ENCODE measurements around the gene SEMA6B.

The SEMA6B gene

DNA sequence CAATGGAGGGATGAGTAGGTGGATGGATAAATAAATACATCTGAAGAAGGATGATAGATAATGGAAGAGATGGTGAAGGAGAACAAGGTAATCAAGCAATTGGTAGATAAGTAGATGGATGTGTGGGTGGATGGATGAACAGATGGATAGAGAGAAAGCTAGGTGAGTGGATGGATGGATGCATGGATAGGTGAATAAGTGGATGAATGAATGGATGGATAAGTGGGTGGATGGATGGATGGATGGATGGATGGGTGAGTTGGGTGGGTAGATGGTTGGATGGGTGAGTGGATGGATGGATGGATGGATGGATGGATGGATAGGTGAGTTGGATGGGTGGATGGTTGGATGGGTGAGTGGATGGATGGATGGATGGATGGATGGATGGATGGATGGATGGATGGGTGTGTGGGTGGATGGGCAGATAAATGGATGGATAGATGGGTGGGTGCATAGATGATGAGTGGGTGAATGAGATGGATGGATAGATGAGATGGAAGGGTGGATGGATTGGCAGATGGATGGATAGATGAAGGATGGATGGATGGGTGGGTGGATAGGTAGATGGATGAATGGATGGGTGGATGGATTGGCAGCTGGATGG lies 6.3 kb downstream of the SEMA6B start:
- Histone ChIP-seq H4K8ac (ENCODE audit: low read depth, low read length) (no peak overlapping the region), H3K36me3 (ENCODE audit: control insufficient read depth in 1 of 2, insufficient read depth in 2 of 2, low read length in 2 of 2) (no peaks in the 10 kb centered on the region), H3K18ac (ENCODE audit: low read length) (no peak overlapping the region), H4K91ac (ENCODE audit: low read depth, low read length) (no peak overlapping the region), H3K9ac (ENCODE audit: low read length) (no peak overlapping the region), H3K14ac (ENCODE audit: low read length) (no peak overlapping the region), H4K12ac (ENCODE audit: low read depth, low read length) (no peak overlapping the region), H3K79me1 (ENCODE audit: low read length) (no peaks in the 10 kb centered on the region), H3K4ac (ENCODE audit: low read depth, low read length) (no peak overlapping the region), H2AFZ (ENCODE audit: insufficient read depth, low read length, poor library complexity) (no peak overlapping the region), H3K4me2 (ENCODE audit: low read length) (no peak overlapping the region), H3K79me2 (ENCODE audit: control insufficient read depth, insufficient read depth, low read length, poor library complexity) (no peaks in the 10 kb centered on the region), H2AK5ac (ENCODE audit: low read length) (no peak overlapping the region), H3K4me1 (ENCODE audit: control insufficient read depth in 1 of 2, insufficient read depth in 2 of 2, low read length in 2 of 2) (no peaks in the 10 kb centered on the region), H2BK120ac (ENCODE audit: insufficient read depth, low read length, poor library complexity) (no peak overlapping the region), H2BK5ac (ENCODE audit: low read depth, low read length, poor library complexity) (no peak overlapping the region), H2BK12ac (ENCODE audit: low read length) (no peak overlapping the region), H3K27me3 (ENCODE audit: insufficient read depth, low read length) (no peaks in the 10 kb centered on the region), H3K4me3 (ENCODE audit: low read depth, low read length) (no peak overlapping the region), H3K23ac (ENCODE audit: low read length) (no peak overlapping the region), H3K27ac (ENCODE audit: low read depth, low read length) (no peak overlapping the region), H3K9me3 (ENCODE audit: insufficient read depth, low read depth, low read length) (peaks cover 3% of the 10 kb centered on the region)
- DNase-seq, result no peak

- H3K4me1 ChIP-seq (ENCODE audit: control insufficient read depth in 1 of 2, insufficient read depth in 2 of 2, low read length in 2 of 2), result no peaks in the 10 kb centered on the region
- no peak overlapping the region for H3K4me2 ChIP-seq (ENCODE audit: low read length)
- no peak overlapping the region for H3K4me3 ChIP-seq (ENCODE audit: low read depth, low read length)
- no peaks in the 10 kb centered on the region for H3K79me2 ChIP-seq (ENCODE audit: control insufficient read depth, insufficient read depth, low read length, poor library complexity)
- no peak overlapping the region for H3K14ac ChIP-seq (ENCODE audit: low read length)
- no peak overlapping the region for H4K12ac ChIP-seq (ENCODE audit: low read depth, low read length)
- no CpG with 5 or more reads among the region's 18 CpGs for WGBS (ENCODE audit: extremely low coverage, insufficient coverage, insufficient read length)
- no peak overlapping the region for H2BK120ac ChIP-seq (ENCODE audit: insufficient read depth, low read length, poor library complexity)
- H3K4ac ChIP-seq (ENCODE audit: low read depth, low read length), result no peak overlapping the region
- H3K9ac ChIP-seq (ENCODE audit: low read length), result no peak overlapping the region
- no peak overlapping the region for H3K23ac ChIP-seq (ENCODE audit: low read length)
- H3K18ac ChIP-seq (ENCODE audit: low read length), result no peak overlapping the region
- H3K79me1 ChIP-seq (ENCODE audit: low read length), result no peaks in the 10 kb centered on the region
- H3K36me3 ChIP-seq (ENCODE audit: control insufficient read depth in 1 of 2, insufficient read depth in 2 of 2, low read length in 2 of 2), result no peaks in the 10 kb centered on the region
- H2BK12ac ChIP-seq (ENCODE audit: low read length), result no peak overlapping the region
- H4K91ac ChIP-seq (ENCODE audit: low read depth, low read length), result no peak overlapping the region
- no peak overlapping the region for H2AFZ ChIP-seq (ENCODE audit: insufficient read depth, low read length, poor library complexity)
- H3K9me3 ChIP-seq (ENCODE audit: insufficient read depth, low read depth, low read length), result peaks cover 3% of the 10 kb centered on the region
- H3K27ac ChIP-seq (ENCODE audit: low read depth, low read length), result no peak overlapping the region
- no peaks in the 10 kb centered on the region for H3K27me3 ChIP-seq (ENCODE audit: insufficient read depth, low read length)
- H4K8ac ChIP-seq (ENCODE audit: low read depth, low read length), result no peak overlapping the region
- H2BK5ac ChIP-seq (ENCODE audit: low read depth, low read length, poor library complexity), result no peak overlapping the region
- no peak for DNase-seq
- no peak overlapping the region for H2AK5ac ChIP-seq (ENCODE audit: low read length)
Observed at GRCh38 chr19:4552525-4552819, 7.0 kb downstream of the SEMA6B start.

DNA sequence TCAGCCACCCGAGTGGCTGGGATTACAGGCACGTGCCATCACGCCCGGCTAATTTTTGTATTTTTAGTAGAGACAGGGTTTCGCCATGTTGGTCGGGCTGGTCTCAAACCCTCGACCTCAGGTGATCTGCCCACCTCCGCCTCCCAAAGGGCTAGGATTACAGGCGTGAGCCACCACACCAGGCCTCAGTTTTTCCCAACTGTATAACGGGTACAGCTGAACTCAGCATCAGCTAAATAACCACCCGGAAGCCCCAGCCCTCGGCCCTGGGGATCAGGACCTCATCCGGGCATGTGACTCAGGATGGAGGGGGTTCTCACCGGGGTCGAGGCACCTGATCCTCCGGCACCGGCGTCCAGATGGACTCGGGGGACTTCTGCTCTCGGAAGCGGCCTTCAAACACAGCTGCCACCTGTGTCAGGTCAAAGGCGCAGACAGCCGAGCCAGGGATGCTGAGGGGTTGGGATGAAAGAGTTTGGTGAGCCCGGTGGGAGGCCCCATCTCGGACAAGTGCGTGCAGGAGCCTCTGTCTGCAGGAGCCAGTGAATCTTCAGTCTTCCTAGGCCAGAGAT lies 8.9 kb downstream of the SEMA6B start:
- Histone ChIP-seq H2BK5ac (ENCODE audit: low read depth, low read length, poor library complexity) (no peak overlapping the region), H3K18ac (ENCODE audit: low read length) (no peak overlapping the region), H3K4me3 (ENCODE audit: low read depth, low read length) (no peak overlapping the region), H4K91ac (ENCODE audit: low read depth, low read length) (no peak overlapping the region), H3K4me1 (ENCODE audit: control insufficient read depth in 1 of 2, insufficient read depth in 2 of 2, low read length in 2 of 2) (no peaks in the 10 kb centered on the region), H3K27me3 (ENCODE audit: insufficient read depth, low read length) (no peaks in the 10 kb centered on the region), H3K79me1 (ENCODE audit: low read length) (no peaks in the 10 kb centered on the region), H3K9me3 (ENCODE audit: insufficient read depth, low read depth, low read length) (peaks cover 3% of the 10 kb centered on the region), H4K12ac (ENCODE audit: low read depth, low read length) (no peak overlapping the region), H3K14ac (ENCODE audit: low read length) (no peak overlapping the region), H3K27ac (ENCODE audit: low read depth, low read length) (no peak overlapping the region), H2AFZ (ENCODE audit: insufficient read depth, low read length, poor library complexity) (no peak overlapping the region), H2AK5ac (ENCODE audit: low read length) (no peak overlapping the region), H3K4ac (ENCODE audit: low read depth, low read length) (no peak overlapping the region), H4K8ac (ENCODE audit: low read depth, low read length) (no peak overlapping the region), H2BK12ac (ENCODE audit: low read length) (no peak overlapping the region), H3K36me3 (ENCODE audit: control insufficient read depth in 1 of 2, insufficient read depth in 2 of 2, low read length in 2 of 2) (no peaks in the 10 kb centered on the region), H3K4me2 (ENCODE audit: low read length) (no peak overlapping the region), H2BK120ac (ENCODE audit: insufficient read depth, low read length, poor library complexity) (no peak overlapping the region), H3K9ac (ENCODE audit: low read length) (no peak overlapping the region), H3K23ac (ENCODE audit: low read length) (no peak overlapping the region), H3K79me2 (ENCODE audit: control insufficient read depth, insufficient read depth, low read length, poor library complexity) (no peaks in the 10 kb centered on the region)
- no peak for DNase-seq
- no CpG with 5 or more reads among the region's 26 CpGs for WGBS (ENCODE audit: extremely low coverage, insufficient coverage, insufficient read length)

DNA sequence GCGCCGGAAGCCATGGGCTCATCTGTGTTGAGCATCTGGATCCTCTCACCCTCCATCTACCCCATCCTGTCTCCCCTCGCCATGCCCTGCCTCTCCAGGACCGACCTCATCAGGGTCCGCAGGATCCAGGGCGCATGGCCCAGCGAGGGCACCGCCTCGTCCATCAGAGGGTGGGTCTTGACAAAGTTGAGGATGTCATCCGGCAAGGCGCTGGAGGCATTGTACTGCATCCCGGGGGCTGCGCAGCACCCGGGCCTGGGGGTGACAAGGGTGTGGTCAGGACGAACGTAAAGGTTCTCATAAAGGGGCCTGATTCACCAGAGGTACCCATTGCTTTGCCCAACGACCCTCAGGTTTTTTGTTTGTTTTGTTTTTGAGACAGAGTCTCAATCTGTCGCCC lies 9.5 kb downstream of the SEMA6B start:
- no peak overlapping the region for H4K12ac ChIP-seq (ENCODE audit: low read depth, low read length)
- peaks cover 3% of the 10 kb centered on the region for H3K9me3 ChIP-seq (ENCODE audit: insufficient read depth, low read depth, low read length)
- no peaks in the 10 kb centered on the region for H3K79me2 ChIP-seq (ENCODE audit: control insufficient read depth, insufficient read depth, low read length, poor library complexity)
- no peaks in the 10 kb centered on the region for H3K27me3 ChIP-seq (ENCODE audit: insufficient read depth, low read length)
- no peak overlapping the region for H3K18ac ChIP-seq (ENCODE audit: low read length)
- no peak overlapping the region for H3K4ac ChIP-seq (ENCODE audit: low read depth, low read length)
- H2BK12ac ChIP-seq (ENCODE audit: low read length), result no peak overlapping the region
- no CpG with 5 or more reads among the region's 18 CpGs for WGBS (ENCODE audit: extremely low coverage, insufficient coverage, insufficient read length)
- H3K4me1 ChIP-seq (ENCODE audit: control insufficient read depth in 1 of 2, insufficient read depth in 2 of 2, low read length in 2 of 2), result no peaks in the 10 kb centered on the region
- no peaks in the 10 kb centered on the region for H3K36me3 ChIP-seq (ENCODE audit: control insufficient read depth in 1 of 2, insufficient read depth in 2 of 2, low read length in 2 of 2)
- H3K27ac ChIP-seq (ENCODE audit: low read depth, low read length), result no peak overlapping the region
- H3K4me2 ChIP-seq (ENCODE audit: low read length), result no peak overlapping the region
- H2BK5ac ChIP-seq (ENCODE audit: low read depth, low read length, poor library complexity), result no peak overlapping the region
- H2AK5ac ChIP-seq (ENCODE audit: low read length), result no peak overlapping the region
- H3K79me1 ChIP-seq (ENCODE audit: low read length), result no peaks in the 10 kb centered on the region
- H3K9ac ChIP-seq (ENCODE audit: low read length), result peak overlapping the region; percentile 43
- DNase-seq, result no peak
- H4K8ac ChIP-seq (ENCODE audit: low read depth, low read length), result no peak overlapping the region
- no peak overlapping the region for H3K23ac ChIP-seq (ENCODE audit: low read length)
- H3K4me3 ChIP-seq (ENCODE audit: low read depth, low read length), result no peak overlapping the region
- H3K14ac ChIP-seq (ENCODE audit: low read length), result no peak overlapping the region
- H4K91ac ChIP-seq (ENCODE audit: low read depth, low read length), result no peak overlapping the region
- H2BK120ac ChIP-seq (ENCODE audit: insufficient read depth, low read length, poor library complexity), result no peak overlapping the region
- no peak overlapping the region for H2AFZ ChIP-seq (ENCODE audit: insufficient read depth, low read length, poor library complexity)
